Coronary artery (tissue), 2 donors: ENCODE measurements around the gene ECT2L.

Experiments
- DNase-seq: peaks from one replicate; pipeline ENCODE4 v3.0.0-alpha.2; 2017; ENCODE audit warnings: low spot score
- H3K27ac ChIP-seq, 2 donors: fragments of 200-600 bp; sonication (generic); one replicate each; pipeline ENCODE4 v1.5.1; 2016 to 2019
- H3K4me3 ChIP-seq: fragments of 200-600 bp; sonication (generic); 2 replicates; pipeline ENCODE4 v1.5.1; 2016; ENCODE audit warnings: mild to moderate bottlenecking, moderate library complexity
- TF ChIP-seq, protein P1 (sequence below): fragments of 200-600 bp; sonication (generic); IDR thresholded peaks from one replicate; pipeline ENCODE4 v1.5.1; 2019; ENCODE audit warnings: antibody characterized with exemption

ECT2L gene

DNA sequence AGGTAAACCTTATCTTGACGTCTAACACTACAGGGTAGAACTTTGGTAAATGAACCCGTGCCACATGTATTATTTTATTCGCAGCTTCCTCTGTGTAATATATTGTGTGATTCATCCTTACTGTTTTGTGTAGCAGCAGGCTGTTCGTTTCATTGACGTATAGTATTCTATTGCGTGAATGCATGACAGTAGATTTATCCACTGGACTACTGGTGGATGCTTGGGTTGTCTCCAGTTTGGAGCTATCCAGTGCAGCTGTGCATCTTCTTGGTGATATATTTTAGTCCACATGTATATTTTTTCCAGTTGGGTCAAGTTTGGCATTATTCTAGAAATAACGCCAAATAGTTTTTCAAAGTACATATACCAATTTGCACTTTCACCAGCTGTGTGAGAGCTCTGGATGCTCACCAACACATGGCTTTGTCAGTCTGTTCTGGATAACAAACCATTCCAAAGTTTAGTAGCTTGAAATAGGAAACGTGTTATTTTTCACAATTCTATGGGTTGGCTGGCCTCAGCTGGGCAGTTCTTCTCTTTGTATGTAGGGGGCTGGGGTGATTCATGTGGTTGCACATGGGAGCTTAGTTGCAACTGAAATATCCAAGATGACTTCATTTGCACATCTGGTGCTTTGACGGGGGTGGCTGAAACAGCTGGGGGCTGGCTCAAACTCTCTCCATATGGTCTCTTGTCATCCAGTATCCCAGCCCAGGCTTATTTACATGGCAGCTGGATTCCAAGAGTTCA is 9.3 kb downstream of the ECT2L start:
- TF ChIP-seq, protein P1, sequence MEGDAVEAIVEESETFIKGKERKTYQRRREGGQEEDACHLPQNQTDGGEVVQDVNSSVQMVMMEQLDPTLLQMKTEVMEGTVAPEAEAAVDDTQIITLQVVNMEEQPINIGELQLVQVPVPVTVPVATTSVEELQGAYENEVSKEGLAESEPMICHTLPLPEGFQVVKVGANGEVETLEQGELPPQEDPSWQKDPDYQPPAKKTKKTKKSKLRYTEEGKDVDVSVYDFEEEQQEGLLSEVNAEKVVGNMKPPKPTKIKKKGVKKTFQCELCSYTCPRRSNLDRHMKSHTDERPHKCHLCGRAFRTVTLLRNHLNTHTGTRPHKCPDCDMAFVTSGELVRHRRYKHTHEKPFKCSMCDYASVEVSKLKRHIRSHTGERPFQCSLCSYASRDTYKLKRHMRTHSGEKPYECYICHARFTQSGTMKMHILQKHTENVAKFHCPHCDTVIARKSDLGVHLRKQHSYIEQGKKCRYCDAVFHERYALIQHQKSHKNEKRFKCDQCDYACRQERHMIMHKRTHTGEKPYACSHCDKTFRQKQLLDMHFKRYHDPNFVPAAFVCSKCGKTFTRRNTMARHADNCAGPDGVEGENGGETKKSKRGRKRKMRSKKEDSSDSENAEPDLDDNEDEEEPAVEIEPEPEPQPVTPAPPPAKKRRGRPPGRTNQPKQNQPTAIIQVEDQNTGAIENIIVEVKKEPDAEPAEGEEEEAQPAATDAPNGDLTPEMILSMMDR: no peak
- no peak for DNase-seq
- Histone ChIP-seq H3K27ac (no peak overlapping the region), H3K4me3 (no peak overlapping the region)

DNA sequence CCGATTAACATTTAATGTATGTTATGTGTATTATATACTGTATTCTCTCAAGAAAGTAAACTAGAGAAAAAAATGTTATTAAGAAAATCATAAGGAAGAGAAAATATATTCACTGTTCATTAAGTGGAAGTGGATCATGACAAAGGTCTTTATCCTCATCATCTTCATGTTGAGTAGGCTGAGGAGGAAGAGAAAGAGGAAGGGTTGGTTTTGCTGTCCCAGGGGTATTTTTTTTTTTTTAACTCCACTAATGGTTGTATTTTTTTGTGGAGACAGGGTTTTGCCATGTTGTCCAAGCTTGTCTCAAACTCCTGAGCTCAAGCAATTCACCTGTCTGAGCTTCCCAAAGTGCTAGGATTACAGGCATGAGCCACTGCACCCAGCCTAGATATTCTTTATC is 11.0 kb downstream of the ECT2L start:
- H3K27ac ChIP-seq: no peak overlapping the region
- H3K4me3 ChIP-seq: no peak overlapping the region
- no peak for DNase-seq
- TF ChIP-seq, protein P1: no peak

GRCh38 chr6:138809677-138810076 is 13.8 kb downstream of the ECT2L start:
- no peak for DNase-seq
- no peak overlapping the region for H3K4me3 ChIP-seq
- TF ChIP-seq, protein P1: no peak
- H3K27ac ChIP-seq: no peak overlapping the region

DNA sequence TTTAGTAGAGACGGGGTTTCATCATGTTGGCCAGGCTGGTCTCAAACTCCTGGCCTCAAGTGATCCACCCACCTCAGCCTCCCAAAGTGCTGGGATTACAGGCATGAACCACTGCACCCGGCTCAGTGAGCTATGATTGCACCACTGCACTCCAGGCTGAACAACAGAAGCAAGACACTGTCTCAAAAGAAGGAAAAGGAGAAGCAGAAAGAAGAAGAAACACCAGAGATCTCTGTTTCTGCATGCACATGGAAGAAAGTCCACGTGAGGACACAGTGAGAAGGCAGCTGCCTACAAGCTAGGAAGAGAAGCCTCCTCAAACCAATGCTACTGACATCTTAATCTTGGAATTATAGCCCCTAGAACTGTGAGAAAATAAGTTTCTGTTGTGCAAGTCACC is 16.0 kb downstream of the ECT2L start:
- TF ChIP-seq, protein P1: no peak
- Histone ChIP-seq H3K27ac (no peak overlapping the region), H3K4me3 (no peak overlapping the region)
- DNase-seq: no peak

GRCh38 chr6:138814179-138814834 is 18.4 kb downstream of the ECT2L start:
- TF ChIP-seq, protein P1: no peak
- no peak for DNase-seq

GRCh38 chr6:138815221-138815620 is 19.3 kb downstream of the ECT2L start:
- Histone ChIP-seq H3K27ac (no peak overlapping the region), H3K4me3 (no peak overlapping the region)
- TF ChIP-seq, protein P1: no peak
- DNase-seq: no peak

More at GRCh38 chr6:138814179-138814834, 18.4 kb downstream of the ECT2L start:
- no peak overlapping the region for H3K27ac ChIP-seq
- H3K4me3 ChIP-seq: no peak overlapping the region
